Panc1 (cell line): ENCODE measurements around the gene LATS1. TPM values are rescaled to one million over a fixed set of nuclear protein-coding genes. Genes with fewer than 3 reads are reported as not detected.
A peak's percentile ranks its signal among the peaks of the same experiment; 100 is the strongest.
"Not testable (repeated sequence)": the region's sequence is repeated elsewhere in the genome, so short reads cannot be mapped to it uniquely, and the experiment has no call there.

Experiments
- ATAC-seq: fragments of 200-7000 bp; cut with Tn5 transposase; 2 replicates; pipeline ENCODE4 v1.9.1; 2020; ENCODE audit warnings: mild to moderate bottlenecking, moderate library complexity
- BruUV-seq: library from RNA; stranded (reverse); fragments of 400-500 nt; replicated peaks from 2 replicates; lab custom pipeline; 2021; lab: Mats Ljungman, UMichigan
- CTCF ChIA-PET: fragments of 300-600 bp; sonication (Branson Sonifier 250); formaldehyde crosslinking; loops from one replicate; lab custom pipeline; 2022; ENCODE audit warnings: antibody characterized with exemption; lab: Charles Lee
- POLR2A ChIA-PET: fragments of 300-600 bp; sonication (Branson Sonifier 250); formaldehyde crosslinking; loops from one replicate; lab custom pipeline; 2022; ENCODE audit warnings: antibody characterized with exemption; lab: Charles Lee
- DNase-seq: peaks from one replicate; pipeline ENCODE4 v3.0.0-alpha.2; 2010; ENCODE audit warnings: low read depth, low spot score
- H3K27ac ChIP-seq: 2 replicates; pipeline ENCODE4 v1.5.1; 2011; ENCODE audit warnings: mild to moderate bottlenecking, low read length, inconsistent platforms
- H3K27me3 ChIP-seq: fragments of 200-500 bp; sonication (Bioruptor generic); 2 replicates; pipeline ENCODE4 v1.6.0; 2014; ENCODE audit warnings: low read length, inconsistent platforms; ENCODE audit not compliant: control insufficient read depth, insufficient read depth
- H3K36me3 ChIP-seq: fragments of 200-500 bp; sonication (Bioruptor generic); 2 replicates; pipeline ENCODE4 v1.5.1; 2014; ENCODE audit warnings: inconsistent platforms, mild to moderate bottlenecking, low read length, moderate library complexity; ENCODE audit not compliant: control insufficient read depth, insufficient read depth
- H3K4me1 ChIP-seq: 2 replicates; pipeline ENCODE4 v1.5.1; 2011; ENCODE audit warnings: inconsistent platforms, mild to moderate bottlenecking, low read length, moderate library complexity; ENCODE audit not compliant: control insufficient read depth, insufficient read depth
- H3K4me3 ChIP-seq, 2 experiments: 2 replicates each; pipeline ENCODE4 v1.5.1; 2011 to 2012; ENCODE audit warnings: low read depth in 2 of 2, low read length in 2 of 2, mild to moderate bottlenecking in 2 of 2, inconsistent platforms in 1 of 2, moderate library complexity in 1 of 2
- H3K9me3 ChIP-seq: fragments of 200-500 bp; sonication (Bioruptor generic); 2 replicates; pipeline ENCODE4 v1.5.1; 2014; ENCODE audit warnings: low read depth, mild to moderate bottlenecking, inconsistent platforms, low read length, moderate library complexity; ENCODE audit not compliant: control insufficient read depth, insufficient read depth
- POLR2AphosphoS5 ChIP-seq: IDR thresholded peaks from 2 replicates; pipeline ENCODE4 v1.6.1; 2012; ENCODE audit warnings: mild to moderate bottlenecking, low read depth, low read length, moderate library complexity
- SIN3A ChIP-seq: IDR thresholded peaks from 2 replicates; pipeline ENCODE4 v1.6.1; 2012; ENCODE audit warnings: low read depth, mild to moderate bottlenecking, low read length, moderate library complexity, borderline replicate concordance; ENCODE audit not compliant: insufficient read depth
- TCF7L2 ChIP-seq: IDR thresholded peaks from 2 replicates; pipeline ENCODE4 v1.6.1; 2011; ENCODE audit warnings: mild to moderate bottlenecking, low read depth, low read length, inconsistent platforms
- in situ Hi-C: cut with HindIII; loops from 2 replicates; pipeline ENCODE4 v1.10.0; 2016; ENCODE audit warnings: low sequenced_read_pairs, low pct_unique_long_range_greater_than_20kb
- intact Hi-C: fragments of 100-400 bp; cut with micrococcal nuclease; formaldehyde crosslinking; loops from one replicate; pipeline ENCODE4 v1.10.0; 2022; ENCODE audit not compliant: unreplicated experiment
- total RNA-seq: library from RNA; stranded (reverse); gene quantifications from one replicate; pipeline ENCODE4 v1.2.1, GENCODE V29; 2021; ENCODE audit not compliant: unreplicated experiment
- TF ChIP-seq, protein P1 (sequence below): fragments of 450-650 bp; IDR thresholded peaks from 2 replicates; pipeline ENCODE4 v1.5.1; 2017; ENCODE audit warnings: mild to moderate bottlenecking
- TF ChIP-seq, protein P2 (sequence below), 2 experiments: IDR thresholded peaks; 2 replicates each; pipeline ENCODE4 v1.6.1; 2011 to 2012; ENCODE audit warnings: low read depth in 2 of 2, control low read depth in 1 of 2, low read length in 1 of 2, mild to moderate bottlenecking in 1 of 2, moderate library complexity in 1 of 2; ENCODE audit not compliant: insufficient read depth in 1 of 2

LATS1 gene
- total RNA-seq, 1 experiment from 2014 or later = 36.0 TPM

DNA sequence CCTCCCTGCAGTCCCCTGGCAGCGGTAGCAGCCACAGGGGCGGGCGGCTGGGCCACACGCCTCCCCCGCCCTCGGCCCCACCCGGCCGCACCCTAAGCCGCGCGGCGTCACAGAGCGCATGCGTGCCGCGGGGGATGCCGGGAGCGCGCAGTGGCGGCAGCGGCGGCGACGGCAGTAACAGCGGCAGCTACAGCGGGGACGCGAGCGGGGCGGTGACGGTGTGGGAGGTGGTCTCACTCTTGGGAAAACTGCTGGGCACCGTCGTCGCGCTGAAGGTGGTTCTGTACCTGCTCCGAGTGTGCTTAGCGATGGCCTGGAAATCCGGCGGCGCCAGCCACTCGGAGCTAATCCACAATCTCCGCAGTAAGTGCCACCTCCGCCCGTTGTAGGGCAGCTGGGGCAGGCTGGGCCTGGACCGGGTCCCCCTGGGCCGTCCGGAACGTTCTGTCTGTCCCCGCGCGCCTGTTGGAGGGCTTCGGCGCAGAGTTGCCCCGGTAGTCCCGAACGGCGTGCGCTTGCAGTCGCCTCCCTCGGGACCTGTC, 31.8 kb upstream of the LATS1 start, which contains the start of gene PCMT1:
TSS of gene PCMT1 (plus strand) at position 148 of the 542 bp plus-strand sequence. CDS start at position 309, 161 bp downstream.
- ChIA-PET CTCF (no interaction called here), POLR2A (no interaction called here)
- Histone ChIP-seq H3K4me3 (peak within 1 kb of the TSS; percentile 91 to 99), H3K27ac (peak within 1 kb of the TSS; percentile 88), H3K27me3 (no peaks in the 10 kb centered on the region), H3K9me3 (no peaks in the 10 kb centered on the region), H3K36me3 (peaks cover 7% of the 10 kb centered on the region; the same call in 1 of the 2 replicates), H3K4me1 (peaks cover 25% of the 10 kb centered on the region)
- TF ChIP-seq TCF7L2 = no peak
- TF ChIP-seq SIN3A = peak; percentile 72; the same call in 1 of the 2 replicates
- DNase-seq = no peak
- intact Hi-C loops (no loop called here), in situ Hi-C loops (no loop called here)
- BruUV-seq = no TSS peak
- peak; percentile 94 for ATAC-seq

DNA sequence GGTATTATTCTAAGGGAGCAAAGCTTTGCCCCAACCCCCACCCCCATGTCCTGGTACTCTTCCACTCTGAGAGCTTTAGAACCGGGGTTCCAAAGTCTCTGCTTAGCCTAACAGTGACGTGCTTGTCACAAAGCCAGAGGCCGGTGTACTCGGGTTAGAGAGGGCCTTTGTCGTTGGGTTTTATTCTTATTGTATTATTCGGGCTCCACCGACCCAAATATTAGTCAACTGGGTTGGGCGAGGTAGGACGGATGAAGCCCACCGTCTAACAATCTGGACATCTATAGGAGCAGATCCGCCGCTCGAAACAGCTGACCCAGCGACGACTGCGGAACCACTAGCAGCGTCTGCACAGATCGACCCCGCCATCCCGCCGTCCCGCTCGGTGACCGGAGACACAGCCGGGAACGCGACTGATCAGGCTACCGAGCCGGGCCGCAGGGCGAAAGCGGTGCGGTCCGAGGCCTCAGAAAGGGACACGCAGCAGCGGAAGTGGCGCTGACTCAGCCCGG, 31.2 kb upstream of the LATS1 start:
- POLR2A ChIA-PET, H3K27me3 ChIP-seq, in situ Hi-C loops, DNase-seq, intact Hi-C loops, CTCF ChIA-PET, H3K9me3 ChIP-seq, BruUV-seq, H3K36me3 ChIP-seq: not testable (repeated sequence)
- ATAC-seq = peak; percentile 57
- peak; percentile 29; the same call in 1 of the 2 replicates for TF ChIP-seq POLR2AphosphoS5
- H3K27ac ChIP-seq = peak overlapping the region; percentile 87
- peaks cover 21% of the 10 kb centered on the region for H3K4me1 ChIP-seq
- H3K4me3 ChIP-seq = peak overlapping the region; percentile 91 to 99

DNA sequence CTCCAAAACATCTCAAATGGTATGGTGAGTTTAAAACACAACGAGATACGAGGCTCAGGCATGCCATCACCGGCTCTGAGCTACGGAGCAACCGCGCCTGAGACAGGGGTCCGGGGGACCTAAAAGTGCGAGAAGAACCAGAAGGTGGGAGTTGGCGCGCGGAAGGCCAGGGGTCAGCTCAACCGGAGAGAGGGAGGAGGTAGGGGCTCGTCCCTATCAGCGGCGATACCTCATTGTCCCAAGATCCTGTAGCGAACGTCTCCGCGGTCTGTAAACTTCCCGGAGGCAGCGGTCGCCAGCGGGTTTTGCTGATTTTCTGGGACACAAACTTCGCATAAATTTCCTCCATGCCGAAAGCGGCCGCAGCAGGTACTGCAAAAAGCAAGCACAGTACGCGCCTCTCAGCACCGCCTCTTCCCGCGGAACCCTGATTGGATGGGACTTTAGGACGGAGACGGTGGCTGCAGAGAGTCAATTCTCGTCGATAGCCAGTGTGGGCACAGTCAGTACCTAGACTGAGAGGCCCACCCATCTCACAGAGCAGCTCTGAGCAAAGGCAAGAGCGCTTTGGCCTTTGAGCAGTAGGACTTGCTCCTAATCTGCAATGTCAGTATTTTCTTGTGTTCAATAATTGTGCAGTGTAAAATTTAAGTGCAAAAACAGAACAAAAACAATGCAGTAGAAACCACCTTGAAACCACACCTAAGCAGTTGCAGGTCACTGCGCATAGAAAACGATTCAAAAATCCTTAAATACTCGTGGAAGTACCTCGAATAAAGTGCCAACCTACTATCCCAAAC, 28.4 kb upstream of the LATS1 start, which contains the start of gene NUP43:
TSS of gene NUP43 (minus strand) at position 383 of the 800 bp plus-strand sequence. CDS start at position 349, 34 bp downstream.
- Histone ChIP-seq H3K36me3 (peaks cover 12% of the 10 kb centered on the region), H3K9me3 (no peaks in the 10 kb centered on the region), H3K4me1 (peaks cover 15% of the 10 kb centered on the region), H3K4me3 (peak within 1 kb of the TSS; percentile 65 to 100), H3K27ac (peak within 1 kb of the TSS; percentile 91), H3K27me3 (no peaks in the 10 kb centered on the region)
- TF ChIP-seq TCF7L2 (no peak), SIN3A (peak; percentile 67; the same call in 1 of the 2 replicates), POLR2AphosphoS5 (peak; percentile 89)
- TF ChIP-seq, protein P1, sequence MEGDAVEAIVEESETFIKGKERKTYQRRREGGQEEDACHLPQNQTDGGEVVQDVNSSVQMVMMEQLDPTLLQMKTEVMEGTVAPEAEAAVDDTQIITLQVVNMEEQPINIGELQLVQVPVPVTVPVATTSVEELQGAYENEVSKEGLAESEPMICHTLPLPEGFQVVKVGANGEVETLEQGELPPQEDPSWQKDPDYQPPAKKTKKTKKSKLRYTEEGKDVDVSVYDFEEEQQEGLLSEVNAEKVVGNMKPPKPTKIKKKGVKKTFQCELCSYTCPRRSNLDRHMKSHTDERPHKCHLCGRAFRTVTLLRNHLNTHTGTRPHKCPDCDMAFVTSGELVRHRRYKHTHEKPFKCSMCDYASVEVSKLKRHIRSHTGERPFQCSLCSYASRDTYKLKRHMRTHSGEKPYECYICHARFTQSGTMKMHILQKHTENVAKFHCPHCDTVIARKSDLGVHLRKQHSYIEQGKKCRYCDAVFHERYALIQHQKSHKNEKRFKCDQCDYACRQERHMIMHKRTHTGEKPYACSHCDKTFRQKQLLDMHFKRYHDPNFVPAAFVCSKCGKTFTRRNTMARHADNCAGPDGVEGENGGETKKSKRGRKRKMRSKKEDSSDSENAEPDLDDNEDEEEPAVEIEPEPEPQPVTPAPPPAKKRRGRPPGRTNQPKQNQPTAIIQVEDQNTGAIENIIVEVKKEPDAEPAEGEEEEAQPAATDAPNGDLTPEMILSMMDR = no peak; the same call in 1 of the 2 replicates
- TF ChIP-seq, protein P2, sequence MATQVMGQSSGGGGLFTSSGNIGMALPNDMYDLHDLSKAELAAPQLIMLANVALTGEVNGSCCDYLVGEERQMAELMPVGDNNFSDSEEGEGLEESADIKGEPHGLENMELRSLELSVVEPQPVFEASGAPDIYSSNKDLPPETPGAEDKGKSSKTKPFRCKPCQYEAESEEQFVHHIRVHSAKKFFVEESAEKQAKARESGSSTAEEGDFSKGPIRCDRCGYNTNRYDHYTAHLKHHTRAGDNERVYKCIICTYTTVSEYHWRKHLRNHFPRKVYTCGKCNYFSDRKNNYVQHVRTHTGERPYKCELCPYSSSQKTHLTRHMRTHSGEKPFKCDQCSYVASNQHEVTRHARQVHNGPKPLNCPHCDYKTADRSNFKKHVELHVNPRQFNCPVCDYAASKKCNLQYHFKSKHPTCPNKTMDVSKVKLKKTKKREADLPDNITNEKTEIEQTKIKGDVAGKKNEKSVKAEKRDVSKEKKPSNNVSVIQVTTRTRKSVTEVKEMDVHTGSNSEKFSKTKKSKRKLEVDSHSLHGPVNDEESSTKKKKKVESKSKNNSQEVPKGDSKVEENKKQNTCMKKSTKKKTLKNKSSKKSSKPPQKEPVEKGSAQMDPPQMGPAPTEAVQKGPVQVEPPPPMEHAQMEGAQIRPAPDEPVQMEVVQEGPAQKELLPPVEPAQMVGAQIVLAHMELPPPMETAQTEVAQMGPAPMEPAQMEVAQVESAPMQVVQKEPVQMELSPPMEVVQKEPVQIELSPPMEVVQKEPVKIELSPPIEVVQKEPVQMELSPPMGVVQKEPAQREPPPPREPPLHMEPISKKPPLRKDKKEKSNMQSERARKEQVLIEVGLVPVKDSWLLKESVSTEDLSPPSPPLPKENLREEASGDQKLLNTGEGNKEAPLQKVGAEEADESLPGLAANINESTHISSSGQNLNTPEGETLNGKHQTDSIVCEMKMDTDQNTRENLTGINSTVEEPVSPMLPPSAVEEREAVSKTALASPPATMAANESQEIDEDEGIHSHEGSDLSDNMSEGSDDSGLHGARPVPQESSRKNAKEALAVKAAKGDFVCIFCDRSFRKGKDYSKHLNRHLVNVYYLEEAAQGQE (IDR thresholded peaks at IDR 0.05; ENCODE audit: insufficient read depth in 1 of 2, low read depth in 2 of 2, low read length in 1 of 2) = peak in 1 of 2 experiments; percentile 55; a peak in 1 of 4 replicates
- no TSS peak for BruUV-seq
- ATAC-seq = peak; percentile 81
- DNase-seq = peak; percentile 76
- POLR2A ChIA-PET = no interaction called here
- CTCF ChIA-PET = interaction anchor here (0.5 to 0.6 kb wide), 2 partner anchors 135 to 424 kb away, joined by 3 to 4 read pairs; no protein-coding TSS in a partner anchor
- in situ Hi-C loops = no loop called here
- intact Hi-C loops = no loop called here

DNA sequence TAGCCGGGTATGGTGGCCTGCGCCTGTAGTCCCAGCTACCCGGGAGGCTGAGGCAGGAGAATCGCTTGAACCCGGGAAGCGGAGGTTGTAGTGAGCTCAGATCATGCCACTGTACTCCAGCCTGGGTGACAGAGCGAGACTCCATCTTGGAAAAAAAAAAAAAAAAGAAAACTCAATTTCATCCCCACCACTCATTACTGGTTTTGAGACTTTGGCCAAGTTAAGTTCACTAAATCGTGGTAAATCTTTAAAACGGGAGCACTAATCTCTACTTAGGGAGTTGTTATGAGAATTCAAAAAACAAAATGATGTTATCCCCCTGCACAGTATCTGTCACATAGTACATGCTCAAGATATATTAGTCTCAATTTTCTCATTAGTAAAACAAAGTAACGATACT, 27.4 kb upstream of the LATS1 start:
- in situ Hi-C loops, BruUV-seq: not testable (repeated sequence)
- peak overlapping the region; percentile 91 for H3K27ac ChIP-seq

More for the DNA sequence above, 27.4 kb upstream of the LATS1 start:
- H3K4me1 ChIP-seq = peaks cover 15% of the 10 kb centered on the region
- intact Hi-C loops, DNase-seq, H3K27me3 ChIP-seq, ATAC-seq, H3K9me3 ChIP-seq: not testable (repeated sequence)
- H3K4me3 ChIP-seq = peak overlapping the region; percentile 65 to 100
- ChIA-PET CTCF (interaction anchor here (0.6 kb wide), 1 partner anchor 134 kb away, joined by 4 read pairs; no protein-coding TSS in a partner anchor), POLR2A (interaction anchor here (0.6 kb wide), 1 partner anchor 49 kb away, joined by 12 read pairs; no protein-coding TSS in a partner anchor)
- peaks cover 12% of the 10 kb centered on the region for H3K36me3 ChIP-seq
